ENCODE measurements around the gene AKAP9. TPM values are rescaled to one million over a fixed set of nuclear protein-coding genes. Genes with fewer than 3 reads are reported as not detected.

AKAP9 gene
- total and polyA plus RNA-seq, 9 of the 15 experiments (the other 6 are each of a cell fraction or from before 2014, with no cell fraction given) = 25.5 to 80.9 (median 46.3) TPM

GRCh38 chr7:91940572-91941341 is at the start of gene AKAP9 (continued):
- TF ChIP-seq ZNF830 (CRISPR knock-in tag; IDR thresholded peaks at IDR 0.05) (no peak), USF1 (CRISPR knock-in tag; IDR thresholded peaks at IDR 0.05) (peak; percentile 62; the same call in 1 of the 2 replicates), U2AF1 (optimal IDR thresholded peaks at IDR 0.05; ENCODE audit: low read depth, low read length) (peak; percentile 56), SRSF9 (IDR thresholded peaks at IDR 0.05; ENCODE audit: borderline replicate concordance, low read depth, low read length) (no peak), ZNF740 (CRISPR knock-in tag; IDR thresholded peaks at IDR 0.05) (no peak; the same call in 1 of the 2 replicates), ZNF740 (tag; IDR thresholded peaks at IDR 0.05) (peak in 1 of 2 experiments; percentile 52; a peak in 2 of 4 replicates), HNRNPH1 (optimal IDR thresholded peaks at IDR 0.05; ENCODE audit: low read depth, low read length) (no peak), ZBTB5 (IDR thresholded peaks at IDR 0.05) (peak; percentile 85), MEF2A (IDR thresholded peaks at IDR 0.05; ENCODE audit: control insufficient read depth, low read depth, low read length) (no peak), NONO (IDR thresholded peaks at IDR 0.05; ENCODE audit: low read depth in 2 of 2, low read length in 1 of 2) (peak in 1 of 2 experiments; percentile 80; a peak in 2 of 4 replicates), ZNF592 (IDR thresholded peaks at IDR 0.05) (no peak; the same call in 1 of the 2 replicates), KDM2B (CRISPR knock-in tag; IDR thresholded peaks at IDR 0.05) (no peak), POLR2AphosphoS5 (IDR thresholded peaks at IDR 0.05; ENCODE audit: control insufficient read depth, insufficient read depth, low read depth, low read length) (peak; percentile 80), SRSF3 (IDR thresholded peaks at IDR 0.05; ENCODE audit: insufficient read depth, low read length) (no peak), CHD1 (IDR thresholded peaks at IDR 0.05; ENCODE audit: low read length) (peak; percentile 60), TSC22D4 (tag; IDR thresholded peaks at IDR 0.05) (no peak), NELFE (IDR thresholded peaks at IDR 0.05; ENCODE audit: insufficient read depth, insufficient read length) (no peak), ZNF696 (CRISPR knock-in tag; conservative IDR thresholded peaks at IDR 0.05) (no peak), ZNF23 (CRISPR knock-in tag; IDR thresholded peaks at IDR 0.05) (no peak), PHB2 (IDR thresholded peaks at IDR 0.05; ENCODE audit: low read depth) (no peak)
